KMS-11 (cell line): Measurements from ENCODE around the gene NPLOC4.
A peak's percentile ranks its signal among the peaks of the same experiment; 100 is the strongest.

Experiments used
- H2AFZ ChIP-seq: fragments of 200-600 bp; sonication (generic); 2 replicates; pipeline ENCODE4 v1.6.1; 2016; ENCODE audit warnings: antibody characterized with exemption, mixed run types, low read depth
- H3K27ac ChIP-seq: fragments of 200-600 bp; sonication (generic); 2 replicates; pipeline ENCODE4 v1.6.1; 2016; ENCODE audit warnings: mild to moderate bottlenecking, mixed run types
- H3K27me3 ChIP-seq: fragments of 200-600 bp; sonication (generic); 2 replicates; pipeline ENCODE4 v1.6.1; 2017; ENCODE audit warnings: mild to moderate bottlenecking, low read depth, mixed run types, moderate library complexity; ENCODE audit not compliant: insufficient read depth
- H3K36me3 ChIP-seq: fragments of 200-600 bp; sonication (generic); 2 replicates; pipeline ENCODE4 v1.6.1; 2017; ENCODE audit warnings: mild to moderate bottlenecking, mixed run types; ENCODE audit not compliant: insufficient read depth
- H3K4me1 ChIP-seq: fragments of 200-600 bp; sonication (generic); 2 replicates; pipeline ENCODE4 v1.6.1; 2016; ENCODE audit warnings: mild to moderate bottlenecking, low read depth, mixed run types; ENCODE audit not compliant: poor library complexity, severe bottlenecking
- H3K4me2 ChIP-seq: fragments of 200-600 bp; sonication (generic); 2 replicates; pipeline ENCODE4 v1.7.0; 2016; ENCODE audit warnings: mild to moderate bottlenecking, mixed run types
- H3K4me3 ChIP-seq: fragments of 200-600 bp; sonication (generic); IDR thresholded peaks from 2 replicates; pipeline ENCODE4 v1.6.1; 2017; ENCODE audit warnings: low read depth, low read length, mixed read lengths; ENCODE audit not compliant: insufficient read depth
- H3K79me2 ChIP-seq: fragments of 200-600 bp; sonication (generic); 2 replicates; pipeline ENCODE4 v1.6.1; 2016; ENCODE audit warnings: low read depth, mixed run types; ENCODE audit not compliant: insufficient read depth
- H3K9ac ChIP-seq: fragments of 200-600 bp; sonication (generic); 2 replicates; pipeline ENCODE4 v1.6.1; 2016; ENCODE audit warnings: mild to moderate bottlenecking, mixed run types
- H4K20me1 ChIP-seq: fragments of 200-600 bp; sonication (generic); 2 replicates; pipeline ENCODE4 v1.6.1; 2016; ENCODE audit warnings: mild to moderate bottlenecking, mixed run types; ENCODE audit not compliant: insufficient read depth
- CTCF ChIP-seq: fragments of 200-600 bp; sonication (generic); conservative IDR thresholded peaks from 2 replicates; pipeline ENCODE4 v1.6.1; 2017; ENCODE audit warnings: low read depth, mild to moderate bottlenecking, antibody characterized with exemption, low read length, moderate library complexity, mixed read lengths

The NPLOC4 gene

GRCh38 chr17:81511554-81511803, 125.4 kb downstream of the NPLOC4 start:
- H3K79me2 ChIP-seq, result peaks cover 24% of the 10 kb centered on the region
- peak overlapping the region; percentile 63; the same call in 1 of the 2 replicates for H3K9ac ChIP-seq
- peaks cover 4% of the 10 kb centered on the region; the same call in 1 of the 2 replicates for H3K27me3 ChIP-seq
- H3K4me3 ChIP-seq, result no peak overlapping the region
- H4K20me1 ChIP-seq, result peaks cover 30% of the 10 kb centered on the region; the same call in 1 of the 2 replicates
- peaks cover 26% of the 10 kb centered on the region for H3K4me1 ChIP-seq
- peaks cover 20% of the 10 kb centered on the region; the same call in 1 of the 2 replicates for H3K36me3 ChIP-seq
- no peak overlapping the region for H2AFZ ChIP-seq
- H3K4me2 ChIP-seq, result peak overlapping the region; percentile 99
- peak overlapping the region; percentile 39; the same call in 1 of the 2 replicates for H3K27ac ChIP-seq
- TF ChIP-seq CTCF, result no peak

GRCh38 chr17:81510785-81511553, 125.9 kb downstream of the NPLOC4 start:
- Histone ChIP-seq H3K27me3 (peaks cover 9% of the 10 kb centered on the region), H3K4me1 (peaks cover 25% of the 10 kb centered on the region), H4K20me1 (peaks cover 30% of the 10 kb centered on the region; the same call in 1 of the 2 replicates), H3K4me2 (peak overlapping the region; percentile 99), H3K79me2 (peaks cover 24% of the 10 kb centered on the region), H3K9ac (peak overlapping the region; percentile 63; the same call in 1 of the 2 replicates), H3K36me3 (peaks cover 20% of the 10 kb centered on the region; the same call in 1 of the 2 replicates), H3K27ac (no peak overlapping the region; the same call in 1 of the 2 replicates), H3K4me3 (no peak overlapping the region), H2AFZ (no peak overlapping the region)
- no peak for TF ChIP-seq CTCF

- no peak for TF ChIP-seq CTCF
- peaks cover 24% of the 10 kb centered on the region for H3K79me2 ChIP-seq
- no peak overlapping the region for H2AFZ ChIP-seq
- H3K4me3 ChIP-seq, result no peak overlapping the region
- peaks cover 16% of the 10 kb centered on the region for H3K27me3 ChIP-seq
- peak overlapping the region; percentile 4; the same call in 1 of the 2 replicates for H3K9ac ChIP-seq
- H3K27ac ChIP-seq, result no peak overlapping the region
- H3K4me1 ChIP-seq, result peaks cover 20% of the 10 kb centered on the region
- H3K36me3 ChIP-seq, result peaks cover 20% of the 10 kb centered on the region; the same call in 1 of the 2 replicates
- H3K4me2 ChIP-seq, result peak overlapping the region; percentile 99
- peaks cover 30% of the 10 kb centered on the region; the same call in 1 of the 2 replicates for H4K20me1 ChIP-seq
Observed at GRCh38 chr17:81509972-81510784, 126.7 kb downstream of the NPLOC4 start.

GRCh38 chr17:81509207-81509971, 127.5 kb downstream of the NPLOC4 start:
- peaks cover 24% of the 10 kb centered on the region for H3K79me2 ChIP-seq
- no peak overlapping the region for H3K9ac ChIP-seq
- H3K4me2 ChIP-seq, result peak overlapping the region; percentile 99; the same call in 1 of the 2 replicates
- H4K20me1 ChIP-seq, result peaks cover 30% of the 10 kb centered on the region; the same call in 1 of the 2 replicates
- no peak for TF ChIP-seq CTCF
- H3K27ac ChIP-seq, result no peak overlapping the region
- H3K4me3 ChIP-seq, result no peak overlapping the region
- no peak overlapping the region for H2AFZ ChIP-seq
- H3K27me3 ChIP-seq, result peaks cover 23% of the 10 kb centered on the region
- peaks cover 20% of the 10 kb centered on the region; the same call in 1 of the 2 replicates for H3K36me3 ChIP-seq
- peaks cover 20% of the 10 kb centered on the region for H3K4me1 ChIP-seq
